HEK293T (cell line): ENCODE data around the gene RPP38.

Experiments used
- ARNT ChIP-seq: fragments of 450-650 bp; IDR thresholded peaks from 2 replicates; pipeline ENCODE4 v1.6.1; 2017; ENCODE audit warnings: mild to moderate bottlenecking
- CTBP1 ChIP-seq: fragments of 450-650 bp; IDR thresholded peaks from 2 replicates; pipeline ENCODE4 v1.6.1; 2016; ENCODE audit warnings: borderline replicate concordance
- ELF4 ChIP-seq: fragments of 450-650 bp; IDR thresholded peaks from 2 replicates; pipeline ENCODE4 v1.6.1; 2017; ENCODE audit warnings: antibody characterized with exemption
- FOXA1 ChIP-seq: fragments of 450-650 bp; IDR thresholded peaks from 2 replicates; pipeline ENCODE4 v1.6.1; 2016; ENCODE audit warnings: mild to moderate bottlenecking
- FOXK2 ChIP-seq: fragments of 450-650 bp; IDR thresholded peaks from 2 replicates; pipeline ENCODE4 v1.6.1; 2016; ENCODE audit warnings: mild to moderate bottlenecking
- FOXM1 ChIP-seq: fragments of 450-650 bp; IDR thresholded peaks from 2 replicates; pipeline ENCODE4 v1.6.1; 2017; ENCODE audit warnings: mild to moderate bottlenecking, borderline replicate concordance
- HDGF ChIP-seq: fragments of 450-650 bp; IDR thresholded peaks from 2 replicates; pipeline ENCODE4 v1.6.1; 2017; ENCODE audit warnings: antibody characterized with exemption, borderline replicate concordance
- L3MBTL2 ChIP-seq: fragments of 450-650 bp; conservative IDR thresholded peaks from 2 replicates; pipeline ENCODE4 v1.6.1; 2016; ENCODE audit warnings: mild to moderate bottlenecking
- NFRKB ChIP-seq: fragments of 450-650 bp; IDR thresholded peaks from 2 replicates; pipeline ENCODE4 v1.6.1; 2016; ENCODE audit warnings: mild to moderate bottlenecking, moderate library complexity
- PKNOX1 ChIP-seq: fragments of 450-650 bp; IDR thresholded peaks from 2 replicates; pipeline ENCODE4 v1.6.1; 2016
- SP1 ChIP-seq: fragments of 450-650 bp; IDR thresholded peaks from 2 replicates; pipeline ENCODE4 v1.6.1; 2017
- SUZ12 ChIP-seq: fragments of 450-650 bp; IDR thresholded peaks from 2 replicates; pipeline ENCODE4 v1.6.1; 2016; ENCODE audit warnings: mild to moderate bottlenecking
- TARDBP ChIP-seq: fragments of 450-650 bp; IDR thresholded peaks from 2 replicates; pipeline ENCODE4 v1.6.1; 2016
- ZNF384 ChIP-seq: fragments of 450-650 bp; IDR thresholded peaks from 2 replicates; pipeline ENCODE4 v1.6.1; 2016

- TF ChIP-seq TARDBP (no peak), PKNOX1 (no peak), SUZ12 (no peak), FOXM1 (no peak), FOXA1 (no peak), SP1 (no peak), ZNF384 (no peak), FOXK2 (no peak), HDGF (no peak), NFRKB (no peak), ARNT (no peak), L3MBTL2 (no peak), CTBP1 (no peak), ELF4 (no peak)
These were observed 27.9 kb upstream of the RPP38 start for GRCh38 chr10:15069230-15069629.
